ENCODE results near the gene RPS16. TPM values are rescaled to one million over a fixed set of nuclear protein-coding genes. Genes with fewer than 3 reads are reported as not detected.
"Not testable (repeated sequence)": the region's sequence is repeated elsewhere in the genome, so short reads cannot be mapped to it uniquely, and the experiment has no call there.

Gene RPS16
- 1,697 TPM for polyA plus RNA-seq (2013, experiment 1 of 4)
- polyA plus RNA-seq (2013, experiment 2 of 4): 1,868 TPM
- polyA plus RNA-seq (2013, experiment 3 of 4): 2,395 TPM
- polyA plus RNA-seq (2013, experiment 4 of 4): 2,708 TPM

- Histone ChIP-seq H3K4me1 (ENCODE audit: control insufficient read depth, insufficient read depth, low read length) (peaks cover 14% of the 10 kb centered on the region), H3K36me3 (ENCODE audit: control insufficient read depth, insufficient read depth, low read length) (peaks cover 24% of the 10 kb centered on the region), H3K9me3 (ENCODE audit: control insufficient read depth, low read length) (no peaks in the 10 kb centered on the region), H3K4me3 (ENCODE audit: insufficient read depth, low read depth, low read length) (peak within 1 kb of the TSS; percentile 70), H3K27me3 (ENCODE audit: control insufficient read depth, insufficient read depth, low read length, poor library complexity, severe bottlenecking) (no peaks in the 10 kb centered on the region), H3K27ac (ENCODE audit: insufficient read depth, low read depth, low read length, poor library complexity, severe bottlenecking) (peak within 1 kb of the TSS; percentile 81)
- WGBS, 2 experiments: 0 to 1% methylated on average over 61 of the region's 61 CpGs
These were observed at the start of gene RPS16 for GRCh38 chr19:39435499-39436349. Gene RPS16 (minus strand): TSS chr19:39435949. CDS start chr19:39435895, 54 bp downstream.

GRCh38 chr19:39483141-39483540, 47.4 kb upstream of the RPS16 start:
- Histone ChIP-seq H3K4me3 (ENCODE audit: insufficient read depth, low read depth, low read length) (no peak overlapping the region), H3K27ac (ENCODE audit: insufficient read depth, low read depth, low read length, poor library complexity, severe bottlenecking) (no peak overlapping the region), H3K27me3 (ENCODE audit: control insufficient read depth, insufficient read depth, low read length, poor library complexity, severe bottlenecking) (no peaks in the 10 kb centered on the region), H3K36me3 (ENCODE audit: control insufficient read depth, insufficient read depth, low read length) (peaks cover 10% of the 10 kb centered on the region), H3K4me1 (ENCODE audit: control insufficient read depth, insufficient read depth, low read length) (peaks cover 6% of the 10 kb centered on the region), H3K9me3 (ENCODE audit: control insufficient read depth, low read length) (no peaks in the 10 kb centered on the region)
- 93 to 94% methylated on average over 4 to 6 of the region's 6 CpGs for WGBS, 2 experiments

DNA sequence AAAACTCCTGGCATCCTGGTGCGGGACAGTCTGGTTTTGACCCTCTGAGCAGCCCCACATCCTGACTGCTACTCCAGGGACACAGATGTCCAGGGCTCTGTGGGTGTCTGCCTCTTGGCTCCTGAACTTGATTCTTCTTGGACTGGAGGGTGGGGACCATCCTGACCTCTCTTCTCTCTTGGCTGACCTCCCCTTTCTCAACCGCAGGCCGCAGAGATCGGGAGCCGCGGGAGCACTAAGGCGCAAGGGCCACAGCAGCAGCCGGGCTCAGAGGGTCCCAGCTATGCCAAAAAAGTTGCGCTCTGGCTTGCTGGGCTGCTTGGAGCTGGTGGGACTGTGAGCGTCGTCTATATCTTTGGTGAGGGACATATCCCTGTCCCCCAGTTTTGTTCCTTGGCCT, 45.9 kb upstream of the RPS16 start:
- peak overlapping the region; percentile 88 for H3K4me3 ChIP-seq (ENCODE audit: insufficient read depth, low read depth, low read length)
- WGBS, 2 experiments: 87 to 92% methylated on average over 11 of the region's 11 CpGs
- no peak overlapping the region for H3K27ac ChIP-seq (ENCODE audit: insufficient read depth, low read depth, low read length, poor library complexity, severe bottlenecking)

DNA sequence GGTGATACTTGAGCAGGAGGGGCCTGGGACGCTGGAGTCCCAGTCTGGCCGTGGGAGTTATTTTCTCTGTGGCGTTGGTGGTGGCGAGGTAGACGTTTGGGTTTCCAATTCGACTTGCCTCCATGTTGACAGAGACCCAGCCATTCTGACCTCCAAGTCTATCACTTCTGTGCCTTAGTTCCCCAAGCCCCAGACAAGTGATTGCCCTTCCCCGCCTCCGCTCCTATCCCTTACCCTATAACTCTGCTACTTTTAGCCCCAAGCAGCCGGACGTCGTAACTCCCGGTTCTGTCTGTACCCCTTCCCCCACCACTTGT, 45.4 kb upstream of the RPS16 start:
- no peaks in the 10 kb centered on the region for H3K9me3 ChIP-seq (ENCODE audit: control insufficient read depth, low read length)
- peak overlapping the region; percentile 88 for H3K4me3 ChIP-seq (ENCODE audit: insufficient read depth, low read depth, low read length)
- no peaks in the 10 kb centered on the region for H3K27me3 ChIP-seq (ENCODE audit: control insufficient read depth, insufficient read depth, low read length, poor library complexity, severe bottlenecking)
- H3K27ac ChIP-seq (ENCODE audit: insufficient read depth, low read depth, low read length, poor library complexity, severe bottlenecking): peak overlapping the region; percentile 11
- H3K36me3 ChIP-seq (ENCODE audit: control insufficient read depth, insufficient read depth, low read length): peaks cover 14% of the 10 kb centered on the region
- peaks cover 6% of the 10 kb centered on the region for H3K4me1 ChIP-seq (ENCODE audit: control insufficient read depth, insufficient read depth, low read length)
- 2 to 3% methylated on average over 12 of the region's 12 CpGs for WGBS, 2 experiments

More for the DNA sequence above, 45.9 kb upstream of the RPS16 start:
- H3K4me1 ChIP-seq (ENCODE audit: control insufficient read depth, insufficient read depth, low read length): peaks cover 6% of the 10 kb centered on the region
- no peaks in the 10 kb centered on the region for H3K27me3 ChIP-seq (ENCODE audit: control insufficient read depth, insufficient read depth, low read length, poor library complexity, severe bottlenecking)
- no peaks in the 10 kb centered on the region for H3K9me3 ChIP-seq (ENCODE audit: control insufficient read depth, low read length)
- H3K36me3 ChIP-seq (ENCODE audit: control insufficient read depth, insufficient read depth, low read length): peaks cover 10% of the 10 kb centered on the region

- Histone ChIP-seq H3K4me3 (ENCODE audit: insufficient read depth, low read depth, low read length) (peak within 1 kb of the TSS; percentile 88), H3K9me3 (ENCODE audit: control insufficient read depth, low read length) (no peaks in the 10 kb centered on the region), H3K4me1 (ENCODE audit: control insufficient read depth, insufficient read depth, low read length) (peaks cover 6% of the 10 kb centered on the region), H3K36me3 (ENCODE audit: control insufficient read depth, insufficient read depth, low read length) (peaks cover 17% of the 10 kb centered on the region), H3K27ac (ENCODE audit: insufficient read depth, low read depth, low read length, poor library complexity, severe bottlenecking) (peak within 1 kb of the TSS; percentile 11), H3K27me3 (ENCODE audit: control insufficient read depth, insufficient read depth, low read length, poor library complexity, severe bottlenecking) (no peaks in the 10 kb centered on the region)
- 4% methylated on average over 62 of the region's 62 CpGs for WGBS, 2 experiments
These were observed 44.8 kb upstream of the RPS16 start, which contains the start of gene TIMM50 for GRCh38 chr19:39480337-39481228. Gene TIMM50 (plus strand): TSS chr19:39480838. CDS start chr19:39480854, 16 bp downstream.

DNA sequence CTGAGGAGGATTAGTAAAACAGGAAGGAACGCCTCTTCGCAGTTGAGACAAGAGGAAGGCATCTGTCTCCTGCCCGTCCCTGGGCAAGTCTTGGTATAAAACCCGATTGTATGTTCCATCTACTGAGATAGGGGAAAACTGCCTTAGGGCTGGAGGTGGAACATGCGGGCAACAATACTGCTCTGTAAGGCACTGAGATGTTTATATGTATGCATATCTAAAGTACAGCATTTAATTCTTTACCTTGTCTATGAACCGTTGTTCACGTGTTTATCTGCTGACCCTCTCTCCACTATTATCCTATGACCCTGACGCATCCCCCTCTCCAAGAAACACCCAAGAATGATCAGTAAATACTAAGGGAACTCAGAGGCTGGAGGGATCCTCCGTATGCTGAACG, 44.2 kb upstream of the RPS16 start:
- peak overlapping the region; percentile 88 for H3K4me3 ChIP-seq (ENCODE audit: insufficient read depth, low read depth, low read length)
- H3K9me3 ChIP-seq (ENCODE audit: control insufficient read depth, low read length): no peaks in the 10 kb centered on the region
- 77 to 82% methylated on average over 10 of the region's 10 CpGs for WGBS, 2 experiments

DNA sequence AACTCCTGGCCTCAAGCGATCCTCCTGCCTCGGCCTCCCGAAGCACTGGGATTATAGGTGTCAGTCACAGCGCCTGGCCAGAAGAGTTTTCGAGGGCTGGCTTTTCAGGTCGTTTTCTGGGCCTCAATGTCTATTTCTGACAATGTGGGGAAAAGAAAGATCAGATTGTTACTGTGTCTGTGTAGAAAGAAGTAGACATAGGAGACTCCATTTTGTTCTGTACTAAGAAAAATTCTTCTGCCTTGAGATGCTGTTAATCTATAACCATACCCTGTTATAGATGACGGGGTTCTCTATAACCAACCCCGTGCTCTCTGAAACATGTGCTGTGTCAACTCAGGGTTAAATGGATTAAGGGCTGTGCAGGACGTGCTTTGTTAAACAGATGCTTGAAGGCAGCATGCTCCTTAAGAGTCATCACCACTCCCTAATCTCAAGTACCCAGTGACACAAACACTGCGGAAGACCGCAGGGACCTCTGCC, 43.6 kb upstream of the RPS16 start:
- peaks cover 21% of the 10 kb centered on the region for H3K36me3 ChIP-seq (ENCODE audit: control insufficient read depth, insufficient read depth, low read length)
- not testable (repeated sequence) for H3K27ac ChIP-seq (ENCODE audit: insufficient read depth, low read depth, low read length, poor library complexity, severe bottlenecking); H3K9me3 ChIP-seq (ENCODE audit: control insufficient read depth, low read length); H3K4me3 ChIP-seq (ENCODE audit: insufficient read depth, low read depth, low read length); H3K4me1 ChIP-seq (ENCODE audit: control insufficient read depth, insufficient read depth, low read length); H3K27me3 ChIP-seq (ENCODE audit: control insufficient read depth, insufficient read depth, low read length, poor library complexity, severe bottlenecking)
- 87% methylated on average over 11 of the region's 11 CpGs for WGBS, 2 experiments

More for the DNA sequence above, 44.2 kb upstream of the RPS16 start:
- H3K4me1 ChIP-seq (ENCODE audit: control insufficient read depth, insufficient read depth, low read length): peaks cover 6% of the 10 kb centered on the region
- H3K27ac ChIP-seq (ENCODE audit: insufficient read depth, low read depth, low read length, poor library complexity, severe bottlenecking): no peak overlapping the region
- H3K27me3 ChIP-seq (ENCODE audit: control insufficient read depth, insufficient read depth, low read length, poor library complexity, severe bottlenecking): no peaks in the 10 kb centered on the region
- peaks cover 16% of the 10 kb centered on the region for H3K36me3 ChIP-seq (ENCODE audit: control insufficient read depth, insufficient read depth, low read length)

- WGBS, 2 experiments: 97 to 99% methylated on average over 2 of the region's 2 CpGs
- H3K4me1 ChIP-seq (ENCODE audit: control insufficient read depth, insufficient read depth, low read length): no peaks in the 10 kb centered on the region
- no peak overlapping the region for H3K27ac ChIP-seq (ENCODE audit: insufficient read depth, low read depth, low read length, poor library complexity, severe bottlenecking)
- no peaks in the 10 kb centered on the region for H3K27me3 ChIP-seq (ENCODE audit: control insufficient read depth, insufficient read depth, low read length, poor library complexity, severe bottlenecking)
- no peaks in the 10 kb centered on the region for H3K9me3 ChIP-seq (ENCODE audit: control insufficient read depth, low read length)
- H3K36me3 ChIP-seq (ENCODE audit: control insufficient read depth, insufficient read depth, low read length): peaks cover 39% of the 10 kb centered on the region
- no peak overlapping the region for H3K4me3 ChIP-seq (ENCODE audit: insufficient read depth, low read depth, low read length)
These were observed 40.0 kb upstream of the RPS16 start for GRCh38 chr19:39475748-39476147.

DNA sequence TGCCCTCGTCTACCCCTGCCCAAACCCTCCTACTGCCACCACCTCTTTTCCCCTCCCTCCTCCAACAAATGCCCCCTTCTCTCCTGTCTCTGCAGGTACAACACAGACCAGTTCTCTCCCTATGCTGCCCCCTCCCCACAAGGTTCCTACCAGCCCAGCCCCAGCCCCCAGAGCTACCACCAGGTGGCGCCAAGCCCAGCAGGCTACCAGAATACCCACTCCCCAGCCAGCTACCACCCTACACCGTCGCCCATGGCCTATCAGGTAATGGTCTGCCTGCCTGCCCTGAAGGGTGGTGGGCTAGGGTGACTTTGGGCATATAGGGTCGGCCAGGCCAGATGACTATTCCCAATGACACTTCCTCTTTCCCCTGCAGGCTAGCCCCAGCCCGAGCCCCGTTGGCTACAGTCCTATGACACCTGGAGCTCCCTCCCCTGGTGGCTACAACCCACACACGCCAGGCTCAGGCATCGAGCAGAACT, 38.4 kb upstream of the RPS16 start:
- Histone ChIP-seq H3K4me3 (ENCODE audit: insufficient read depth, low read depth, low read length) (no peak overlapping the region), H3K9me3 (ENCODE audit: control insufficient read depth, low read length) (no peaks in the 10 kb centered on the region), H3K36me3 (ENCODE audit: control insufficient read depth, insufficient read depth, low read length) (peaks cover 53% of the 10 kb centered on the region), H3K27ac (ENCODE audit: insufficient read depth, low read depth, low read length, poor library complexity, severe bottlenecking) (no peak overlapping the region), H3K27me3 (ENCODE audit: control insufficient read depth, insufficient read depth, low read length, poor library complexity, severe bottlenecking) (no peaks in the 10 kb centered on the region), H3K4me1 (ENCODE audit: control insufficient read depth, insufficient read depth, low read length) (no peaks in the 10 kb centered on the region)
- WGBS, 2 experiments: 66% methylated on average over 9 of the region's 9 CpGs
